HEK293 (cell line): Measurements from ENCODE around the gene TMEM203.

Experiments used
- EGR2 ChIP-seq: fragments of 450-650 bp; formaldehyde crosslinking; IDR thresholded peaks from 2 replicates; pipeline ENCODE4 v1.5.1; 2016; ENCODE audit warnings: low read depth, missing biosample characterization, missing genetic modification characterization
- KLF7 ChIP-seq: fragments of 450-650 bp; formaldehyde crosslinking; IDR thresholded peaks from 2 replicates; pipeline ENCODE4 v1.5.1; 2016; ENCODE audit warnings: missing biosample characterization, missing genetic modification characterization, borderline replicate concordance
- ZNF280C ChIP-seq: fragments of 450-650 bp; formaldehyde crosslinking; IDR thresholded peaks from 2 replicates; pipeline ENCODE4 v1.5.1; 2016; ENCODE audit warnings: missing biosample characterization, missing genetic modification characterization
- ZNF362 ChIP-seq: fragments of 450-650 bp; formaldehyde crosslinking; IDR thresholded peaks from 2 replicates; pipeline ENCODE4 v1.5.1; 2016; ENCODE audit warnings: missing biosample characterization, missing genetic modification characterization
- ZNF394 ChIP-seq: fragments of 450-650 bp; formaldehyde crosslinking; IDR thresholded peaks from 2 replicates; pipeline ENCODE4 v1.5.1; 2016; ENCODE audit warnings: missing biosample characterization, missing genetic modification characterization, mild to moderate bottlenecking, moderate library complexity, borderline replicate concordance
- ZNF398 ChIP-seq: fragments of 450-650 bp; formaldehyde crosslinking; IDR thresholded peaks from 2 replicates; pipeline ENCODE4 v1.5.1; 2017; ENCODE audit warnings: missing biosample characterization, missing genetic modification characterization
- ZNF501 ChIP-seq: fragments of 450-650 bp; formaldehyde crosslinking; IDR thresholded peaks from 2 replicates; pipeline ENCODE4 v1.5.1; 2016; ENCODE audit warnings: missing biosample characterization, missing genetic modification characterization
- ZNF521 ChIP-seq: fragments of 450-650 bp; formaldehyde crosslinking; IDR thresholded peaks from 2 replicates; pipeline ENCODE4 v1.5.1; 2017; ENCODE audit warnings: missing biosample characterization, mild to moderate bottlenecking, missing genetic modification characterization
- ZNF585B ChIP-seq: fragments of 450-650 bp; formaldehyde crosslinking; IDR thresholded peaks from 2 replicates; pipeline ENCODE4 v1.5.1; 2016; ENCODE audit warnings: missing biosample characterization, missing genetic modification characterization
- ZNF600 ChIP-seq: fragments of 450-650 bp; formaldehyde crosslinking; IDR thresholded peaks from 2 replicates; pipeline ENCODE4 v1.5.1; 2016; ENCODE audit warnings: missing biosample characterization, missing genetic modification characterization
- ZNF837 ChIP-seq: fragments of 450-650 bp; formaldehyde crosslinking; IDR thresholded peaks from 2 replicates; pipeline ENCODE4 v1.5.1; 2016; ENCODE audit warnings: missing biosample characterization, missing genetic modification characterization
- TF ChIP-seq, protein P1 (sequence below): fragments of 450-650 bp; formaldehyde crosslinking; IDR thresholded peaks from 2 replicates; pipeline ENCODE4 v1.5.1; 2016; ENCODE audit warnings: missing biosample characterization, missing genetic modification characterization, low read depth
- TF ChIP-seq, protein P2 (sequence below): fragments of 450-650 bp; formaldehyde crosslinking; IDR thresholded peaks from 2 replicates; pipeline ENCODE4 v1.5.1; 2016; ENCODE audit warnings: missing biosample characterization, missing genetic modification characterization

Gene TMEM203

GRCh38 chr9:137156567-137157375 lies 48.7 kb downstream of the TMEM203 start (continued):
- TF ChIP-seq ZNF837 (tag by site-specific recombination) (no peak), ZNF600 (tag by site-specific recombination) (0 out of 2 replicates have a peak, but pooled peaks have one; percentile 10), ZNF362 (tag by site-specific recombination) (no peak), ZNF280C (tag by site-specific recombination) (no peak), ZNF394 (tag by site-specific recombination) (no peak), ZNF521 (no peak), ZNF585B (no peak), KLF7 (no peak), ZNF398 (tag by site-specific recombination) (peak; percentile 30; the same call in 1 of the 2 replicates), EGR2 (tag by site-specific recombination) (peak; percentile 80), ZNF501 (no peak)
- TF ChIP-seq, protein P1, sequence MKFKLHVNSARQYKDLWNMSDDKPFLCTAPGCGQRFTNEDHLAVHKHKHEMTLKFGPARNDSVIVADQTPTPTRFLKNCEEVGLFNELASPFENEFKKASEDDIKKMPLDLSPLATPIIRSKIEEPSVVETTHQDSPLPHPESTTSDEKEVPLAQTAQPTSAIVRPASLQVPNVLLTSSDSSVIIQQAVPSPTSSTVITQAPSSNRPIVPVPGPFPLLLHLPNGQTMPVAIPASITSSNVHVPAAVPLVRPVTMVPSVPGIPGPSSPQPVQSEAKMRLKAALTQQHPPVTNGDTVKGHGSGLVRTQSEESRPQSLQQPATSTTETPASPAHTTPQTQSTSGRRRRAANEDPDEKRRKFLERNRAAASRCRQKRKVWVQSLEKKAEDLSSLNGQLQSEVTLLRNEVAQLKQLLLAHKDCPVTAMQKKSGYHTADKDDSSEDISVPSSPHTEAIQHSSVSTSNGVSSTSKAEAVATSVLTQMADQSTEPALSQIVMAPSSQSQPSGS = no peak
- TF ChIP-seq, protein P2, sequence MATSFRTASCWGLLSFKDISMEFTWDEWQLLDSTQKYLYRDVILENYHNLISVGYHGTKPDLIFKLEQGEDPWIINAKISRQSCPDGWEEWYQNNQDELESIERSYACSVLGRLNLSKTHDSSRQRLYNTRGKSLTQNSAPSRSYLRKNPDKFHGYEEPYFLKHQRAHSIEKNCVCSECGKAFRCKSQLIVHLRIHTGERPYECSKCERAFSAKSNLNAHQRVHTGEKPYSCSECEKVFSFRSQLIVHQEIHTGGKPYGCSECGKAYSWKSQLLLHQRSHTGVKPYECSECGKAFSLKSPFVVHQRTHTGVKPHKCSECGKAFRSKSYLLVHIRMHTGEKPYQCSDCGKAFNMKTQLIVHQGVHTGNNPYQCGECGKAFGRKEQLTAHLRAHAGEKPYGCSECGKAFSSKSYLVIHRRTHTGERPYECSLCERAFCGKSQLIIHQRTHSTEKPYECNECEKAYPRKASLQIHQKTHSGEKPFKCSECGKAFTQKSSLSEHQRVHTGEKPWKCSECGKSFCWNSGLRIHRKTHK (tag by site-specific recombination) = no peak
